H9 (cell line): ENCODE results near the gene ABL2. TPM values are rescaled to one million over a fixed set of nuclear protein-coding genes. Genes with fewer than 3 reads are reported as not detected.
"Not testable (repeated sequence)": the region's sequence is repeated elsewhere in the genome, so short reads cannot be mapped to it uniquely, and the experiment has no call there.

Source experiments
- DNase-seq: peaks from one replicate; pipeline ENCODE4 v3.0.0-alpha.2; 2017
- H2AFZ ChIP-seq: one replicate; pipeline ENCODE4 v1.6.1; 2013; ENCODE audit warnings: mild to moderate bottlenecking, low read length, control low read depth, moderate library complexity
- H2AK5ac ChIP-seq: 2 replicates; pipeline ENCODE4 v1.6.1; 2013; ENCODE audit warnings: low read length, control low read depth, mixed read lengths; ENCODE audit not compliant: insufficient read length
- H2BK120ac ChIP-seq: one replicate; pipeline ENCODE4 v1.6.1; 2013; ENCODE audit warnings: low read depth, mild to moderate bottlenecking, low read length, control low read depth, inconsistent platforms; ENCODE audit not compliant: poor library complexity, severe bottlenecking
- H2BK12ac ChIP-seq: 2 replicates; pipeline ENCODE4 v1.6.1; 2013; ENCODE audit warnings: low read length, control low read depth, mixed read lengths, low read depth; ENCODE audit not compliant: insufficient read length
- H2BK15ac ChIP-seq: 2 replicates; pipeline ENCODE4 v1.6.1; 2013; ENCODE audit warnings: low read depth, low read length, control low read depth
- H2BK20ac ChIP-seq: one replicate; pipeline ENCODE4 v1.6.1; 2013; ENCODE audit warnings: low read depth, mild to moderate bottlenecking, low read length, control low read depth, inconsistent platforms; ENCODE audit not compliant: poor library complexity, severe bottlenecking
- H2BK5ac ChIP-seq: 2 replicates; pipeline ENCODE4 v1.6.1; 2013; ENCODE audit warnings: low read length, control low read depth, mixed read lengths; ENCODE audit not compliant: insufficient read length
- H3K14ac ChIP-seq: 2 replicates; pipeline ENCODE4 v1.6.1; 2013; ENCODE audit warnings: low read length, control low read depth; ENCODE audit not compliant: insufficient read depth
- H3K18ac ChIP-seq: 2 replicates; pipeline ENCODE4 v1.6.1; 2013; ENCODE audit warnings: low read depth, mild to moderate bottlenecking, mixed read lengths, low read length, control low read depth; ENCODE audit not compliant: insufficient read length
- H3K23ac ChIP-seq: 2 replicates; pipeline ENCODE4 v1.6.1; 2013; ENCODE audit warnings: low read length, control low read depth, mixed read lengths, low read depth; ENCODE audit not compliant: insufficient read length
- H3K23me2 ChIP-seq: 2 replicates; pipeline ENCODE4 v1.6.1; 2013; ENCODE audit warnings: low read depth, mild to moderate bottlenecking, mixed read lengths, low read length, control low read depth; ENCODE audit not compliant: insufficient read length, poor library complexity, severe bottlenecking
- H3K27ac ChIP-seq: 2 replicates; pipeline ENCODE4 v1.5.1; 2013; ENCODE audit warnings: low read length, control low read depth, mixed read lengths, low read depth; ENCODE audit not compliant: insufficient read length
- H3K27me3 ChIP-seq: 2 replicates; pipeline ENCODE4 v1.6.1; 2013; ENCODE audit warnings: low read length, control low read depth, inconsistent platforms; ENCODE audit not compliant: insufficient read depth
- H3K4ac ChIP-seq: 2 replicates; pipeline ENCODE4 v1.6.1; 2013; ENCODE audit warnings: low read depth, mild to moderate bottlenecking, control low read depth, inconsistent platforms, low read length, moderate library complexity
- H3K4me1 ChIP-seq: 2 replicates; pipeline ENCODE4 v1.6.1; 2013; ENCODE audit warnings: low read length, control low read depth, inconsistent platforms; ENCODE audit not compliant: insufficient read depth
- H3K4me2 ChIP-seq: 2 replicates; pipeline ENCODE4 v1.6.1; 2013; ENCODE audit warnings: low read length, control low read depth, mixed read lengths; ENCODE audit not compliant: insufficient read length, insufficient read depth
- H3K56ac ChIP-seq: 2 replicates; pipeline ENCODE4 v1.6.1; 2013; ENCODE audit warnings: low read depth, mild to moderate bottlenecking, mixed read lengths, low read length, control low read depth; ENCODE audit not compliant: insufficient read length
- H3K79me1 ChIP-seq: 2 replicates; pipeline ENCODE4 v1.6.1; 2013; ENCODE audit warnings: low read depth, mild to moderate bottlenecking, moderate library complexity, low read length, control low read depth, inconsistent platforms; ENCODE audit not compliant: insufficient read depth, poor library complexity, severe bottlenecking
- H3K79me2 ChIP-seq: 2 replicates; pipeline ENCODE4 v1.6.1; 2013; ENCODE audit warnings: low read length, control low read depth, inconsistent platforms; ENCODE audit not compliant: insufficient read depth
- H3K9ac ChIP-seq: 2 replicates; pipeline ENCODE4 v1.6.1; 2013; ENCODE audit warnings: low read length, control low read depth, mixed read lengths; ENCODE audit not compliant: insufficient read length; ENCODE audit errors: extremely low read depth
- H3K9me3 ChIP-seq: one replicate; pipeline ENCODE4 v1.6.1; 2013; ENCODE audit warnings: low read depth, low read length, inconsistent platforms; ENCODE audit not compliant: control insufficient read depth
- H3T11ph ChIP-seq: one replicate; pipeline ENCODE4 v1.6.1; 2013; ENCODE audit warnings: mild to moderate bottlenecking, low read length, control low read depth, inconsistent platforms
- H4K20me1 ChIP-seq: one replicate; pipeline ENCODE4 v1.6.1; 2013; ENCODE audit not compliant: control insufficient read depth, insufficient read length, insufficient read depth
- H4K5ac ChIP-seq: 2 replicates; pipeline ENCODE4 v1.6.1; 2013; ENCODE audit warnings: low read depth, mild to moderate bottlenecking, mixed read lengths, low read length, control low read depth; ENCODE audit not compliant: insufficient read length
- H4K8ac ChIP-seq: replicated peaks from 2 replicates; pipeline ENCODE4 v1.6.1; 2013; ENCODE audit warnings: low read length, control low read depth, mixed read lengths, low read depth; ENCODE audit not compliant: insufficient read length
- H4K91ac ChIP-seq: 2 replicates; pipeline ENCODE4 v1.6.1; 2013; ENCODE audit warnings: low read depth, mild to moderate bottlenecking, moderate library complexity, mixed read lengths, low read length, control low read depth; ENCODE audit not compliant: insufficient read length
- H3K27ac Mint-ChIP-seq, 3 experiments: 2 replicates in 2 of 3; 3 replicates in 1 of 3; pipeline ENCODE4 v1.8.0; 2020 to 2021; ENCODE audit warnings: mixed read lengths in 3 of 3, mild to moderate bottlenecking in 1 of 3, moderate library complexity in 1 of 3
- H3K27me3 Mint-ChIP-seq: 2 replicates; pipeline ENCODE4 v1.8.0; 2021; ENCODE audit warnings: low read depth, mild to moderate bottlenecking, moderate library complexity, mixed read lengths
- H3K36me3 Mint-ChIP-seq, 3 experiments: 2 replicates in 2 of 3; 3 replicates in 1 of 3; pipeline ENCODE4 v1.8.0; 2020 to 2021; ENCODE audit warnings: low read depth in 3 of 3, mixed read lengths in 3 of 3; ENCODE audit not compliant: insufficient read depth in 1 of 3
- H3K4me1 Mint-ChIP-seq, 2 experiments: 2 replicates each; pipeline ENCODE4 v1.8.0; 2020; ENCODE audit warnings: mixed read lengths in 2 of 2
- H3K4me3 Mint-ChIP-seq, 2 experiments: 2 replicates in 1 of 2; 3 replicates in 1 of 2; pipeline ENCODE4 v1.8.0; 2020 to 2021; ENCODE audit warnings: mild to moderate bottlenecking in 2 of 2, mixed read lengths in 2 of 2, moderate library complexity in 1 of 2
- H3K9me3 Mint-ChIP-seq, 2 experiments: 2 replicates in 1 of 2; 3 replicates in 1 of 2; pipeline ENCODE4 v1.8.0; 2020; ENCODE audit warnings: mild to moderate bottlenecking in 2 of 2, mixed read lengths in 2 of 2, moderate library complexity in 1 of 2
- CTCF ChIP-seq: fragments of 200-600 bp; sonication (generic); conservative IDR thresholded peaks from 3 replicates; pipeline ENCODE4 v1.8.0; 2021; ENCODE audit warnings: antibody characterized with exemption, mild to moderate bottlenecking
- WGBS: extraction: QIAGEN DNeasy Blood & Tissue Kit; methylation state at CpG from one replicate; pipeline ENCODE4 v1.1.7; 2013; ENCODE audit warnings: missing lambda C conversion rate, low lambda C conversion rate, mixed read lengths; ENCODE audit not compliant: insufficient read length; ENCODE audit errors: extremely low coverage; 5-methylcytosine and 5-hydroxymethylcytosine counted together
- total RNA-seq: library from RNA; stranded (reverse); gene quantifications from 2 replicates; pipeline ENCODE4 v1.2.1, GENCODE V29; 2021

Gene ABL2
- total RNA-seq, 1 experiment from 2014 or later = 21.2 TPM

DNA sequence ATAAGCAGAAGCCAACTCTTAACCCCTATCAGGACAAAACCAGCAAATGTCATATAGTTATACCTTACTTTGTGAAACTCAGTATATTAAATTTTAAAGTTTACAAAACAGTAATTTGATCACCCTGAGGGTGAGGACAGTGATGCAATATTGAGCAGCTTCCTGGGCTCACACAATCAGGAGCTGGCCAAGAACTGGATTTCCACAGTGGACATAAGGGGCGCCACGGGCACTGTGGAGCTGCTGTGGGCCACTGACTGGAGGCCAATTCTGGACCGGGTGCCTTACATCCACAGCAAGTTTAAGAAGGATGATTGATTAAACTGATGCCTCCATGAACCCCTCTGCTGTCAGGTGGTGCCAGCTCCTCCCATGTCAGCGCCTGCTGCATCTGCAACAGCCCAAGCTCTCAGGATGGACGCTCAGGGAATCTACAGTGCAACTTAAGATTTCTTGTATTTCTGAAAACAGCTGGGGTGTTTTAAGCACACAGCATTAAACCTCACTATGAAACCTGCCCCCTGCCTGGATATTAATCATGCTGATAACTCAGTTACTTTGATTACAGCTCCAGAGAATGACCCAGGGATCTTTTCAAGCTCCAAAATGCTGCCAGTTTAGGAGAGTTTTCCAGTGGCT is 91.7 kb downstream of the ABL2 start:
- H2BK12ac ChIP-seq = no peak overlapping the region
- H3K4me2 ChIP-seq = no peak overlapping the region
- no peak overlapping the region for H3K9ac ChIP-seq

DNA sequence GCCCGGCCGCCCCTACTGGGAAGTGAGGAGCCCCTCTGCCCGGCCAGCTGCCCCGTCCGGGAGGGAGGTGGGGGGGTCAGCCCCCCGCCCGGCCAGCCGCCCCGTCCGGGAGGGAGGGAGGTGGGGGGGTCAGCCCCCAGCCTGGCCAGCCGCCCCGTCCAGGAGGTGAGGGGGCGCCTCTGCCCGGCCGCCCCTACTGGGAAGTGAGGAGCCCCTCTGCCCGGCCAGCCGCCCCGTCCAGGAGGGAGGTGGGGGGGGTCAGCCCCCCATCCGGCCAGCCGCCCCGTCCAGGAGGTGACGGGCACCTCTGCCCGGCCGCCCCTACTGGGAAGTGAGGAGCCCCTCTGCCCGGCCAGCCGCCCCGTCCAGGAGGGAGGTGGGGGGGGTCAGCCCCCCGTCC is 93.8 kb downstream of the ABL2 start:
- not testable (repeated sequence) for H4K8ac ChIP-seq, H3K79me2 ChIP-seq, H3K23ac ChIP-seq, H3K14ac ChIP-seq, H3K9ac ChIP-seq, H3T11ph ChIP-seq, H3K27ac ChIP-seq, H3K27me3 ChIP-seq, H3K56ac ChIP-seq, H2BK5ac ChIP-seq, H2BK120ac ChIP-seq, H2BK20ac ChIP-seq, H4K20me1 ChIP-seq, H3K27me3 Mint-ChIP-seq, H3K4ac ChIP-seq, H3K27ac Mint-ChIP-seq, H2BK15ac ChIP-seq, H3K4me3 Mint-ChIP-seq, H4K5ac ChIP-seq, H4K91ac ChIP-seq, H3K4me1 Mint-ChIP-seq, H3K9me3 ChIP-seq, H3K18ac ChIP-seq, H2AFZ ChIP-seq, H2BK12ac ChIP-seq, H3K4me1 ChIP-seq, H2AK5ac ChIP-seq, H3K23me2 ChIP-seq, DNase-seq, H3K4me2 ChIP-seq, H3K79me1 ChIP-seq
- peaks cover 24 to 36% (median 31%) of the 10 kb centered on the region in 3 experiments for H3K36me3 Mint-ChIP-seq
- peaks cover 23 to 26% of the 10 kb centered on the region in 2 experiments for H3K9me3 Mint-ChIP-seq
- no CpG with 5 or more reads among the region's 28 CpGs for WGBS

More for the DNA sequence above, 91.7 kb downstream of the ABL2 start:
- no peaks in the 10 kb centered on the region for H4K20me1 ChIP-seq
- H3K27ac Mint-ChIP-seq = no peak overlapping the region
- H2BK5ac ChIP-seq = no peak overlapping the region
- H4K5ac ChIP-seq = no peak overlapping the region
- H3K27me3 ChIP-seq = no peaks in the 10 kb centered on the region
- no peak overlapping the region for H2AK5ac ChIP-seq
- no peak for TF ChIP-seq CTCF
- no peak overlapping the region for H2AFZ ChIP-seq
- H3K23me2 ChIP-seq = no peaks in the 10 kb centered on the region
- H3K27ac ChIP-seq = no peak overlapping the region
- H2BK15ac ChIP-seq = no peak overlapping the region
- H2BK20ac ChIP-seq = no peak overlapping the region
- DNase-seq = no peak
- no peaks in the 10 kb centered on the region for H3K27me3 Mint-ChIP-seq
- no peaks in the 10 kb centered on the region; the same call in 1 of the 2 replicates for H3K4me1 ChIP-seq
- peaks cover 23 to 26% of the 10 kb centered on the region in 2 experiments for H3K9me3 Mint-ChIP-seq
- no peak overlapping the region for H4K8ac ChIP-seq
- H3K4me1 Mint-ChIP-seq = peaks cover 6 to 12% of the 10 kb centered on the region in 2 experiments
- H3K79me2 ChIP-seq = no peaks in the 10 kb centered on the region; the same call in 1 of the 2 replicates
- H4K91ac ChIP-seq = no peak overlapping the region
- H3K4ac ChIP-seq = no peak overlapping the region
- no peak overlapping the region for H3K14ac ChIP-seq
- no peaks in the 10 kb centered on the region for H3K9me3 ChIP-seq
- no peak overlapping the region for H3T11ph ChIP-seq
- no CpG with 5 or more reads among the region's 5 CpGs for WGBS
- H3K36me3 Mint-ChIP-seq = peaks cover 26 to 34% (median 27%) of the 10 kb centered on the region in 3 experiments
- no peak overlapping the region for H2BK120ac ChIP-seq
- no peak overlapping the region for H3K4me3 Mint-ChIP-seq
- no peak overlapping the region for H3K23ac ChIP-seq
- H3K56ac ChIP-seq = no peak overlapping the region
- H3K18ac ChIP-seq = no peak overlapping the region
- H3K79me1 ChIP-seq = peaks cover 4% of the 10 kb centered on the region
